ENCODE results near the gene SLC43A1.
"Not testable (repeated sequence)": the region's sequence is repeated elsewhere in the genome, so short reads cannot be mapped to it uniquely, and the experiment has no call there.

The SLC43A1 gene

GRCh38 chr11:57536947-57537619, 21.6 kb upstream of the SLC43A1 start, which contains the start of gene SMTNL1:
Gene SMTNL1 (plus strand): TSS chr11:57537595. CDS start chr11:57542643, 5,048 bp downstream.
- ATAC-seq, result no peak
- TF ChIP-seq ESRRG (CRISPR knock-in tag; IDR thresholded peaks at IDR 0.05), result no peak
- no peak for TF ChIP-seq ZFP30 (CRISPR knock-in tag; IDR thresholded peaks at IDR 0.05)
- no peak for TF ChIP-seq OSR1 (CRISPR knock-in tag; IDR thresholded peaks at IDR 0.05)
- no peak for TF ChIP-seq TOX (CRISPR knock-in tag; IDR thresholded peaks at IDR 0.05; ENCODE audit: borderline replicate concordance)
- no peak for TF ChIP-seq PPARA (CRISPR knock-in tag; IDR thresholded peaks at IDR 0.05; ENCODE audit: borderline replicate concordance)
- no peak for TF ChIP-seq CREB5 (CRISPR knock-in tag; IDR thresholded peaks at IDR 0.05; ENCODE audit: low read depth)
- no peak for TF ChIP-seq CSDC2 (CRISPR knock-in tag; IDR thresholded peaks at IDR 0.05)

GRCh38 chr11:57534449-57534848, 18.9 kb upstream of the SLC43A1 start:
- ATAC-seq, result not testable (repeated sequence)

GRCh38 chr11:57530596-57531507, 15.3 kb upstream of the SLC43A1 start, which contains the start of gene TIMM10:
Gene TIMM10 (minus strand): TSS chr11:57530754. CDS start chr11:57530189, 565 bp downstream.
- TF ChIP-seq GLIS3 (CRISPR knock-in tag; IDR thresholded peaks at IDR 0.05) (no peak), ZFP3 (CRISPR knock-in tag; IDR thresholded peaks at IDR 0.05) (no peak), PATZ1 (CRISPR knock-in tag; IDR thresholded peaks at IDR 0.05; ENCODE audit: borderline replicate concordance) (no peak)

GRCh38 chr11:57530215-57530595, 14.7 kb upstream of the SLC43A1 start:
- peak; percentile 48 for ATAC-seq
- TF ChIP-seq TCF4 (CRISPR knock-in tag; IDR thresholded peaks at IDR 0.05; ENCODE audit: borderline replicate concordance) (no peak), SNAI2 (CRISPR knock-in tag; IDR thresholded peaks at IDR 0.05) (no peak), ZNF565 (CRISPR knock-in tag; conservative IDR thresholded peaks at IDR 0.05; ENCODE audit: low read depth) (no peak), PPARA (CRISPR knock-in tag; IDR thresholded peaks at IDR 0.05; ENCODE audit: borderline replicate concordance) (no peak), TSHZ2 (CRISPR knock-in tag; IDR thresholded peaks at IDR 0.05) (no peak), PATZ1 (CRISPR knock-in tag; IDR thresholded peaks at IDR 0.05; ENCODE audit: borderline replicate concordance) (0 out of 2 replicates have a peak, but pooled peaks have one; percentile 15)

More at GRCh38 chr11:57530596-57531507, 15.3 kb upstream of the SLC43A1 start, which contains the start of gene TIMM10:
- ATAC-seq, result peak; percentile 99

- ATAC-seq, result no peak
- TF ChIP-seq ZNF8 (CRISPR knock-in tag; IDR thresholded peaks at IDR 0.05) (no peak), TCF4 (CRISPR knock-in tag; IDR thresholded peaks at IDR 0.05; ENCODE audit: borderline replicate concordance) (no peak), ZFP3 (CRISPR knock-in tag; IDR thresholded peaks at IDR 0.05) (no peak), ISL1 (CRISPR knock-in tag; IDR thresholded peaks at IDR 0.05) (no peak), TSHZ2 (CRISPR knock-in tag; IDR thresholded peaks at IDR 0.05) (no peak), BACH2 (CRISPR knock-in tag; IDR thresholded peaks at IDR 0.05; ENCODE audit: borderline replicate concordance) (no peak), CSRNP3 (CRISPR knock-in tag; IDR thresholded peaks at IDR 0.05) (no peak), ZNF70 (CRISPR knock-in tag; IDR thresholded peaks at IDR 0.05) (no peak), OSR1 (CRISPR knock-in tag; IDR thresholded peaks at IDR 0.05) (no peak), CSDC2 (CRISPR knock-in tag; IDR thresholded peaks at IDR 0.05) (no peak), ZC3H10 (CRISPR knock-in tag; IDR thresholded peaks at IDR 0.05) (no peak), ZNF565 (CRISPR knock-in tag; conservative IDR thresholded peaks at IDR 0.05; ENCODE audit: low read depth) (no peak)
These were observed 13.5 kb upstream of the SLC43A1 start for GRCh38 chr11:57529012-57529411.
